HUES64 (cell line): ENCODE data around the gene DAPP1.

Experiments used
- H3K27ac ChIP-seq: 2 replicates; pipeline ENCODE4 v1.7.0; 2013; ENCODE audit warnings: low read depth, low read length, inconsistent platforms
- H3K27me3 ChIP-seq: 2 replicates; pipeline ENCODE4 v1.6.1; 2013; ENCODE audit warnings: mild to moderate bottlenecking, low read length; ENCODE audit not compliant: insufficient read depth
- H3K36me3 ChIP-seq: 2 replicates; pipeline ENCODE4 v1.6.1; 2013; ENCODE audit warnings: mild to moderate bottlenecking, low read length; ENCODE audit not compliant: insufficient read depth
- H3K4me1 ChIP-seq: 2 replicates; pipeline ENCODE4 v1.6.1; 2013; ENCODE audit warnings: mild to moderate bottlenecking, low read length, moderate library complexity; ENCODE audit not compliant: insufficient read depth
- H3K4me3 ChIP-seq: 2 replicates; pipeline ENCODE4 v1.5.1; 2013; ENCODE audit warnings: mild to moderate bottlenecking, low read length, moderate library complexity
- H3K9ac ChIP-seq: 2 replicates; pipeline ENCODE4 v1.6.1; 2013; ENCODE audit warnings: mild to moderate bottlenecking, low read depth, low read length
- H3K9me3 ChIP-seq: 2 replicates; pipeline ENCODE4 v1.6.1; 2013; ENCODE audit warnings: low read depth, low read length; ENCODE audit not compliant: insufficient read depth
- WGBS: fragments of 150-250, 120-280 bp; methylation state at CpG from one replicate; pipeline ENCODE4 v1.1.7; 2013; ENCODE audit warnings: missing lambda C conversion rate; 5-methylcytosine and 5-hydroxymethylcytosine counted together

The DAPP1 gene

DNA sequence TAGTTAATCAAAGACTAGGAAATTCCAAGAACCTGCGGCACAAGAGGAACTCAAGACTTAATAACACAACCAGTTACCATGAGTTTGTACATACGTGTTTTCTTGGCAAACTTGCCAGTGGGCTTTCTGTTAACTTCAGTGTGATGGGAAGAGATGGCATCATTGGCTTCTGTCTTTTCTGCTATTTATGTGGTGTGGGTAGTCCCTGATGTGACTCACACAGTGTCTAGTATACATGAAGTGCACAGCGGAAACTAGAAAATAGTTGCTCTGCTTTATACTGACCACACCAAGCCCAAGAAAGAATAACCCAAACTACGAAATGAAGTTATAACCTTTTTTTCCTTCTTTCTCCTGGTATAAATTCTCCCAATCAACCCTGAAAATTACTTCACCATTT lies 24.5 kb downstream of the DAPP1 start:
- Histone ChIP-seq H3K4me1 (no peaks in the 10 kb centered on the region), H3K9ac (no peak overlapping the region), H3K4me3 (no peak overlapping the region), H3K9me3 (no peaks in the 10 kb centered on the region), H3K27ac (no peak overlapping the region), H3K27me3 (no peaks in the 10 kb centered on the region), H3K36me3 (no peaks in the 10 kb centered on the region)
- WGBS, result 93% methylated on average over 4 of the region's 4 CpGs

DNA sequence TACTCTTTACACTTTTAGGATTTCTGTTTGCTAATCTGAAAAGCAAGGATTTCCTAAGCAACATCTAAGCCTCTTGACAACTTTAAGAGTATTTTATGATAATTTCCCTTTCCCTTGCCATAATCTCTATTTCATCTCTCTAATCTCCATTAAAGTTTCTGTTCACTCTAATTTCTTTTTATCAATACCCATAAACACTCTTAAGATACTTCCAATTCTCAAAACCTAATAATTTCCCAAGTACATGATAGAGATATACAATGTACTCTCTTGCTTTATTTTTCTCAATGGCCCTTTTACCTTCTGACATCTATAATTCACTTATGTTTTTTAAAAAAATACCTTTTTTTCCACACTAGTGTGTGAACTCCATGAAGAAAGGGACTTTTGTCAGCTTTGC lies 26.8 kb downstream of the DAPP1 start:
- no peaks in the 10 kb centered on the region for H3K4me1 ChIP-seq
- no peaks in the 10 kb centered on the region for H3K27me3 ChIP-seq
- H3K36me3 ChIP-seq, result no peaks in the 10 kb centered on the region
- H3K27ac ChIP-seq, result no peak overlapping the region
- no peak overlapping the region for H3K9ac ChIP-seq
- H3K9me3 ChIP-seq, result no peaks in the 10 kb centered on the region
- H3K4me3 ChIP-seq, result no peak overlapping the region

DNA sequence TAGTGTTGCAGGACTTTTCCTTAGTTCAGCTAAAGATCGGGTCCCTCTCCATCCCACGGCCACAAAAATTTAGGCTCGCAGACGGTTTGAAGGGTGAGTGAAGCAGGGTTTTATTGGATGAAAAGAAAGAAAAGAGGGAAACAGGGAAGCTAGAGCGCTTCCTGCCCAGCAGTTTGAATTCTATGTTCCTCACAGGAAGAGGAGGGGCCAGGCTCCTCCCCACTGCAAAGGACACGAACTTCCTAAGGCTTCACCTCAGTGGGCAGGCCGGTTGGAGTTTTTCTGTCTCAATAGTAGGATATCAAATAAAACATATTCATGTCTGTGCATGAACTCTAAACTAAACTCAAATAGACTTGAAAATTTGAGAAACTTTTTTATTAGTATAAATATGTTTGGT lies 27.4 kb downstream of the DAPP1 start:
- WGBS, result 96% methylated on average over 5 of the region's 7 CpGs
- Histone ChIP-seq H3K27ac (no peak overlapping the region), H3K36me3 (no peaks in the 10 kb centered on the region), H3K4me1 (no peaks in the 10 kb centered on the region), H3K9me3 (no peaks in the 10 kb centered on the region), H3K27me3 (no peaks in the 10 kb centered on the region), H3K9ac (no peak overlapping the region), H3K4me3 (no peak overlapping the region)

DNA sequence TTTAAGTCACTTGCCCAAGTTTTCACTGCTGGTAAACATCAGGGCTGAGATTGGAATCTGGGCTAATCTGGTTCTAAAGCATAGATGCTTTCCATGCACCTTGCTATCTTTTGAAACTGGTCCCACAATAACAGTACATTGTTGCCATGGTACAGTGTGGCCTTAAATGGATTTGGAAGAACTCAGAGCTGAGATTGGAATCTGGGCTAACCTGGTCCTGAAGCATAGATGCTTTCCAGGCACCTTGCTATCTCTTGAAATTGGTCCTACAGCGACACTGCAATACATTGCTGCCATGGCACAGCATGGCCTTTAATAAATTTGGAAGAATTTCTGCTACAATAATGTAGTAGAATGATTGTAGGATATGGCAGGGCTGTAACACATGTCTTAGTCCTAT lies 28.6 kb downstream of the DAPP1 start:
- WGBS, result 93% methylated on average over 1 of the region's 1 CpG
- no peaks in the 10 kb centered on the region for H3K9me3 ChIP-seq
- H3K27ac ChIP-seq, result no peak overlapping the region
- H3K4me1 ChIP-seq, result no peaks in the 10 kb centered on the region
- no peaks in the 10 kb centered on the region for H3K36me3 ChIP-seq
- H3K9ac ChIP-seq, result no peak overlapping the region
- H3K27me3 ChIP-seq, result no peaks in the 10 kb centered on the region
- H3K4me3 ChIP-seq, result no peak overlapping the region

DNA sequence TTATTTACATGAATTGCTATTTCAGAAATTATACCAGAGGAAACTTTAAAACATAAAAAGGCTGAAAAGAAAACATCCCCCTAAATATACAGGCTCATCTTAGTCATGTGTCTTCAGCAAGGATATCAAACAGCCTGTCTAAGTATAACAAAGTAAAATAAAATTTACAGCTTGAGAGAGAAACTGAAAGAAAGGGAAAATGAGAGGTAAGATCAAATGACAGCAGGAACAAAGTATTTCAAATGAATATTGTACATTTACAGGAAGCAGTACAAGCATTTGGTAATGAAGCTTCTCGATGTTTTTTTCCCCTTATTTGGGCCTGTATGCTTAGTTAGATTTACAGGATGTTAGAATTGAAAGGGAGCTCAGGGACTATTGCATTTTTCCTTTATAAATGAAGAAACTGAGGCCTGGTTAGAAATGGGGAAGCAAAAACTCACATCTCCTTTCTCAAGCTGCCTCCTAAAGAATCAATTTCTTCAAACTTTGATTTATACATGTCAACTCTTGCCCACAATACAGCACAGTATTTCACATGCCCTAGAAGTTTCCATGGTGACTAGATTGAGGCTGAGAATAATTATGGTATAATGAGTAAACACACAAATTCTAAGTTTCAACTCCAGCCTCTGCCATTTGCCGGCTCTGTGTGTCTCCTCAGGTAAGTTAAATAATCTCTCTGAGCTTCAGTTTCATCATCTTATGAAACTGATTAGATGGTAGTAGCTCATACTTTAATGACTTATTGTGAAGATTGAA lies 29.3 kb downstream of the DAPP1 start:
- Histone ChIP-seq H3K4me3 (no peak overlapping the region), H3K4me1 (no peaks in the 10 kb centered on the region), H3K27ac (no peak overlapping the region), H3K9me3 (no peaks in the 10 kb centered on the region), H3K36me3 (no peaks in the 10 kb centered on the region), H3K27me3 (no peaks in the 10 kb centered on the region), H3K9ac (no peak overlapping the region)
- 92% methylated on average over 1 of the region's 2 CpGs for WGBS

DNA sequence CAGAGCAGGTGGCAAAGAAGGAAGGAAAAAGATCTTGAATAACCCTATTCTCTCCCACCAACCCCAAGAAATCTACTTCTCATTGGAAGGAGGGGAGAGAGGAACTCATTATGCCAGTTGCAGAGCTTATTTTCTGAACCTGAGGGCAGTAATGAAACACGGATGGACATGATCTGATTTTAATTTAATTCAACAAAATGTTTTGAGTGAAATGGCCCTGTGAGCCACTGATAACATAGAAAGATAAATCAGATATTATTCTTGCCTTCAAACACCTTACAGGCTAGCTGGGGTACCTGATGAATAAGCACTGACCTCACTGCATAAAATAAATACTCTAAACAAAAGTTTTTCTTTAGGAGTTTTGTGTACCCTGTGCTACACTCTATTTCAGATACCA lies 30.3 kb downstream of the DAPP1 start:
- 100% methylated on average over 1 of the region's 1 CpG for WGBS
- Histone ChIP-seq H3K4me3 (no peak overlapping the region), H3K27me3 (no peaks in the 10 kb centered on the region), H3K9ac (no peak overlapping the region), H3K36me3 (no peaks in the 10 kb centered on the region), H3K27ac (no peak overlapping the region), H3K4me1 (no peaks in the 10 kb centered on the region), H3K9me3 (no peaks in the 10 kb centered on the region)

DNA sequence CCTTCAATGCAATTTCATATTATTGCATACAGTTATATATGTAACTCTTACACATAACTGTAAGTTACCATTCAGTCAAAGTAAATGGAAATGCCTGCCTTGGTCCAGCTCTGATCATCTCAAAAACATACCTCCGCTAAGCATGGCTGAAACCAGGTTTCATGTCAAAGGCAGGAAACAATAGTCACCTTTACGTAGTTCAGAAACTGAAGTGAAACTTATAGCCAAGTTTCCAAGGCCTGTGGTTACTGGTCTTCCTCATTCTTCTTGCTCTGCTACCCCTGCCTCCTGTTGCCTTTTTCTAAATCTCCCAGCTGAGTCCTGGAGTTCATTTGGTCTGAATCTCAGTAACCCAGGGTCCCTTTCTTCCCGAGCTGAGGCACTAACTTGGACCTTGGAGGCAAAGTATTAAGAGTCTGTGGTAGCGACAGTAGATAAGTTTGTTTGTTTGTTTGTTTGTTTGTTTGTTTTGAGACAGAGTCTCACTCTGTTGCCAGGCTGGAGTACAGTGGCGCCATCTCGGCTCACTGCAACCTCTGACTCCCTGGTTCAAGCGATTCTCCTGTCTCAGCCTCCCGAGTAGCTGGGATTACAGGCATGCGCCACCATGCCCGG lies 30.8 kb downstream of the DAPP1 start:
- no peaks in the 10 kb centered on the region for H3K36me3 ChIP-seq
- no peak overlapping the region for H3K9ac ChIP-seq
- H3K9me3 ChIP-seq, result no peaks in the 10 kb centered on the region
- WGBS, result 85% methylated on average over 10 of the region's 10 CpGs
- no peaks in the 10 kb centered on the region for H3K27me3 ChIP-seq
- H3K4me3 ChIP-seq, result no peak overlapping the region
- H3K4me1 ChIP-seq, result no peaks in the 10 kb centered on the region
- no peak overlapping the region for H3K27ac ChIP-seq

DNA sequence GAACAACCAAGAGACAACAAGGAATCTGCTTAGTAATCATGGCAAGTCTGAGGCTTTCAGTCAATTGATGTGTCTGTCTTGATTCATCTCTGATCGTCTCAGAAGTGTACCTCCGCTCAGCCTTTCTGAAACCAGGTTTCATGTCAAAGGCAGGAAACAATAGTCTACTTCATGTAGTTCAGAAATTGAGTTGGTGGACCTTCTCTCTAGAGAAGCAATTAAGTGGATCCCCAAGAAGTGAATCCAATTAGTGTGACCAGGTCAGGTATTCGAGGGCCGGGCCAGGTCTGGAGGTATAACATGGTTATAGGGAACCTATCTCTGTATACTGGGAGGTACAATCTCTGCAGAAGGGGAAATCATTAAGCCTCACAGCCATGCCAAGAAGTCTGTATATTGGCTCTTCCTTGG lies 32.0 kb downstream of the DAPP1 start:
- Histone ChIP-seq H3K36me3 (no peaks in the 10 kb centered on the region), H3K9me3 (no peaks in the 10 kb centered on the region), H3K9ac (no peak overlapping the region), H3K27ac (no peak overlapping the region), H3K4me3 (no peak overlapping the region), H3K4me1 (no peaks in the 10 kb centered on the region), H3K27me3 (no peaks in the 10 kb centered on the region)
- 95% methylated on average over 4 of the region's 4 CpGs for WGBS

DNA sequence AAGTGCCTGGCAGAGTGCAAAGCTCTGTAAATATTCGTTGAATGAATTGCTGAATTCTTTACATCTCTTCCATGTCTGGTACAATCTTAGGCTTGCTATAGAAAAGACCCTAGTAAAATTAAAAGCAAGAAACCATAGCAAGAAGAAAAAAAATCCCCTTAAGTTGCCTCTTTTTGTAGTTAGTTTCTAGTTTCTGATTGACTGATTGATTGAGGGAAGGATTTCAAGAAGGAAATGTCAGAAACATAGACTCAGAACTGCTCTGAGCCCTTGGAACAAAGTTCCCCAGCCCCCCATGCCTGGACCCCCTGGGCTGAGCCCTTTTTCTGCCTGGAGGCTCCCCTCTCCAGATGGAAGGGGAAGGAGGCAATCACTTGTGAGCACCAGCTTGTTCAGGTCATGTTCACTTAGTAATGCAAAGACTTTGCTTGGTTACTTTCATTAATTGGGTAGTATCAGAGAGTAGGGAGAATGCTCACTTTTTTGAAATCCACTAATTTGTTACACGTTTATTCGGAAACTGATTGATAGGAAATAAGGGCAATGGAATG lies 35.6 kb downstream of the DAPP1 start:
- H3K27ac ChIP-seq, result no peak overlapping the region
- WGBS, result 94% methylated on average over 3 of the region's 3 CpGs
- H3K4me3 ChIP-seq, result no peak overlapping the region
- no peak overlapping the region for H3K9ac ChIP-seq
- H3K4me1 ChIP-seq, result no peaks in the 10 kb centered on the region
- H3K27me3 ChIP-seq, result no peaks in the 10 kb centered on the region
- no peaks in the 10 kb centered on the region for H3K36me3 ChIP-seq
- H3K9me3 ChIP-seq, result no peaks in the 10 kb centered on the region

DNA sequence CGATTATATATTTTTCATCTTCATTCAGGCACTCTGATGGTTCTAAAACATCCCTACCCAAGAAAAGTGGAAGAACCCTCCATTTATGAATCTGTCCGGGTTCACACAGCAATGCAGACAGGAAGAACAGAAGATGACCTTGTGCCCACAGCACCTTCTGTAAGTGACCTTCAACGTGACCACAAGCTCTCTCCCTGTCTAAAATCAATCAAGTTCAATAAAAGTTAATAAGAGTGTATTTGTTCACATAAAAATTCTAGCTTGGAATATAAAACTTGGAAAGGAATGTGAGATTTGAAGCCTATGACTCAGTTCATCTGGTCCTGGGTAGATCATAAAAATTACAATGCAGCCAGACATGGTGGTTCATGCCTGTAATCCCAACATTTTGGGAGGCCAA lies 36.6 kb downstream of the DAPP1 start:
- H3K9me3 ChIP-seq, result no peaks in the 10 kb centered on the region
- WGBS, result 97% methylated on average over 2 of the region's 3 CpGs
- no peak overlapping the region for H3K27ac ChIP-seq
- no peaks in the 10 kb centered on the region for H3K36me3 ChIP-seq
- no peak overlapping the region for H3K9ac ChIP-seq
- no peak overlapping the region for H3K4me3 ChIP-seq
- no peaks in the 10 kb centered on the region for H3K27me3 ChIP-seq
- H3K4me1 ChIP-seq, result no peaks in the 10 kb centered on the region

DNA sequence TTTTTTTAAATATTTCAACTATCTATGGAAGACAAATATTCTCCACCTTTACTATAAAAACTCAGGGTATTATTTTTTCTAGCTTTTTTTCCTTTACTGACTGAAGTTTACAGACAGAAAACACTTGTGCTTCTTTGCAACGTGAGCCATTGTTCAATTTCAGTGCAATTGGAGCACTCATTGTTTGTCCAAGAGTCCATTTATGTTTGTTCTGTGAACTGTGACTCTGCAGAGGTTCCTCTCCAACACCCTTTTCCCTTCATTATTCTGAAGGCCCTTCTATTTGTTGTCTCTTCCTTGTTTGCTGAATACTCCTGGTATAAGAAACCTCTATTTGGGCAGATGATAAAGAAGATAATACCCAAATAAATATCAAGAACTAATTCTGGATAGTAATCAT lies 37.4 kb downstream of the DAPP1 start:
- Histone ChIP-seq H3K36me3 (no peaks in the 10 kb centered on the region), H3K9me3 (no peaks in the 10 kb centered on the region), H3K27me3 (no peaks in the 10 kb centered on the region), H3K4me3 (no peak overlapping the region), H3K9ac (no peak overlapping the region), H3K27ac (no peak overlapping the region), H3K4me1 (no peaks in the 10 kb centered on the region)
- 86% methylated on average over 1 of the region's 1 CpG for WGBS
